Panc1 (cell line): Measurements from ENCODE around the gene PITRM1. TPM values are rescaled to one million over a fixed set of nuclear protein-coding genes. Genes with fewer than 3 reads are reported as not detected.

Experiments
- ATAC-seq: fragments of 200-7000 bp; cut with Tn5 transposase; 2 replicates; pipeline ENCODE4 v1.9.1; 2020; ENCODE audit warnings: mild to moderate bottlenecking, moderate library complexity
- BruUV-seq: library from RNA; stranded (reverse); fragments of 400-500 nt; replicated peaks from 2 replicates; lab custom pipeline; 2021; lab: Mats Ljungman, UMichigan
- CTCF ChIA-PET: fragments of 300-600 bp; sonication (Branson Sonifier 250); formaldehyde crosslinking; loops from one replicate; lab custom pipeline; 2022; ENCODE audit warnings: antibody characterized with exemption; lab: Charles Lee
- POLR2A ChIA-PET: fragments of 300-600 bp; sonication (Branson Sonifier 250); formaldehyde crosslinking; loops from one replicate; lab custom pipeline; 2022; ENCODE audit warnings: antibody characterized with exemption; lab: Charles Lee
- DNase-seq: peaks from one replicate; pipeline ENCODE4 v3.0.0-alpha.2; 2010; ENCODE audit warnings: low read depth, low spot score
- H3K27ac ChIP-seq: 2 replicates; pipeline ENCODE4 v1.5.1; 2011; ENCODE audit warnings: mild to moderate bottlenecking, low read length, inconsistent platforms
- H3K27me3 ChIP-seq: fragments of 200-500 bp; sonication (Bioruptor generic); 2 replicates; pipeline ENCODE4 v1.6.0; 2014; ENCODE audit warnings: low read length, inconsistent platforms; ENCODE audit not compliant: control insufficient read depth, insufficient read depth
- H3K36me3 ChIP-seq: fragments of 200-500 bp; sonication (Bioruptor generic); 2 replicates; pipeline ENCODE4 v1.5.1; 2014; ENCODE audit warnings: inconsistent platforms, mild to moderate bottlenecking, low read length, moderate library complexity; ENCODE audit not compliant: control insufficient read depth, insufficient read depth
- H3K4me1 ChIP-seq: 2 replicates; pipeline ENCODE4 v1.5.1; 2011; ENCODE audit warnings: inconsistent platforms, mild to moderate bottlenecking, low read length, moderate library complexity; ENCODE audit not compliant: control insufficient read depth, insufficient read depth
- H3K4me3 ChIP-seq, 2 experiments: 2 replicates each; pipeline ENCODE4 v1.5.1; 2011 to 2012; ENCODE audit warnings: low read depth in 2 of 2, low read length in 2 of 2, mild to moderate bottlenecking in 2 of 2, inconsistent platforms in 1 of 2, moderate library complexity in 1 of 2
- H3K9me3 ChIP-seq: fragments of 200-500 bp; sonication (Bioruptor generic); 2 replicates; pipeline ENCODE4 v1.5.1; 2014; ENCODE audit warnings: low read depth, mild to moderate bottlenecking, inconsistent platforms, low read length, moderate library complexity; ENCODE audit not compliant: control insufficient read depth, insufficient read depth
- CTCF ChIP-seq: fragments of 450-650 bp; IDR thresholded peaks from 2 replicates; pipeline ENCODE4 v1.5.1; 2017; ENCODE audit warnings: mild to moderate bottlenecking
- POLR2AphosphoS5 ChIP-seq: IDR thresholded peaks from 2 replicates; pipeline ENCODE4 v1.6.1; 2012; ENCODE audit warnings: mild to moderate bottlenecking, low read depth, low read length, moderate library complexity
- REST ChIP-seq, 2 experiments: IDR thresholded peaks; 2 replicates each; pipeline ENCODE4 v1.6.1; 2011 to 2012; ENCODE audit warnings: low read depth in 2 of 2, control low read depth in 1 of 2, low read length in 1 of 2, mild to moderate bottlenecking in 1 of 2, moderate library complexity in 1 of 2; ENCODE audit not compliant: insufficient read depth in 1 of 2
- SIN3A ChIP-seq: IDR thresholded peaks from 2 replicates; pipeline ENCODE4 v1.6.1; 2012; ENCODE audit warnings: low read depth, mild to moderate bottlenecking, low read length, moderate library complexity, borderline replicate concordance; ENCODE audit not compliant: insufficient read depth
- TCF7L2 ChIP-seq: IDR thresholded peaks from 2 replicates; pipeline ENCODE4 v1.6.1; 2011; ENCODE audit warnings: mild to moderate bottlenecking, low read depth, low read length, inconsistent platforms
- in situ Hi-C: cut with HindIII; loops from 2 replicates; pipeline ENCODE4 v1.10.0; 2016; ENCODE audit warnings: low sequenced_read_pairs, low pct_unique_long_range_greater_than_20kb
- intact Hi-C: fragments of 100-400 bp; cut with micrococcal nuclease; formaldehyde crosslinking; loops from one replicate; pipeline ENCODE4 v1.10.0; 2022; ENCODE audit not compliant: unreplicated experiment
- total RNA-seq: library from RNA; stranded (reverse); gene quantifications from one replicate; pipeline ENCODE4 v1.2.1, GENCODE V29; 2021; ENCODE audit not compliant: unreplicated experiment

Gene PITRM1
- total RNA-seq, 1 experiment from 2014 or later, result 63.5 TPM

DNA sequence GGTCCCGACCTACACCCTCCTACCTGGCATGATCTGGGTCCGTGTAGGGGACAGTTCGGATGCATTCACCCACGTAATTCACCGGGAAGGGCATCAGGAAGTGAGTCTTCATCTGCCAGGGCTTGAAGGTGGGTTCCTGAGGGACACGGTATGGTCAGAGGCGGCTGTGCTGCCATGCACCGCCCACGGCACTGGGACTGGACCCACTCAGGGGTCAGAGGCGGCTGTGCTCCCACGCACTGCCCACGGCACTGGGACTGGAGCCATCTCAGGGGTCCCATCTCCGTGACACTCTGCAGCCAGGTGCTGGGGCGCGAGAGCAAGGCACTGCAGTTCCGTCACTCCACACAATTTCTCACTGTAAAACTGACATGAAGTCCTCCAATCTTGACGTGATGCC, 29.2 kb downstream of the PITRM1 start:
- in situ Hi-C loops, result no loop called here
- H3K27me3 ChIP-seq, result no peaks in the 10 kb centered on the region
- H3K36me3 ChIP-seq, result peaks cover 4% of the 10 kb centered on the region; the same call in 1 of the 2 replicates
- DNase-seq (no peak), ATAC-seq (no peak)
- ChIA-PET CTCF (no interaction called here), POLR2A (no interaction called here)
- no peak overlapping the region for H3K4me3 ChIP-seq
- no peaks in the 10 kb centered on the region for H3K4me1 ChIP-seq
- TF ChIP-seq CTCF, result no peak
- no peak for TF ChIP-seq POLR2AphosphoS5
- TF ChIP-seq REST (IDR thresholded peaks at IDR 0.05; ENCODE audit: insufficient read depth in 1 of 2, low read depth in 2 of 2, low read length in 1 of 2), result no peak
- no peak for TF ChIP-seq SIN3A
- no peak for TF ChIP-seq TCF7L2
- no TSS peak for BruUV-seq
- intact Hi-C loops, result no loop called here
- no peak overlapping the region for H3K27ac ChIP-seq
- no peaks in the 10 kb centered on the region for H3K9me3 ChIP-seq

DNA sequence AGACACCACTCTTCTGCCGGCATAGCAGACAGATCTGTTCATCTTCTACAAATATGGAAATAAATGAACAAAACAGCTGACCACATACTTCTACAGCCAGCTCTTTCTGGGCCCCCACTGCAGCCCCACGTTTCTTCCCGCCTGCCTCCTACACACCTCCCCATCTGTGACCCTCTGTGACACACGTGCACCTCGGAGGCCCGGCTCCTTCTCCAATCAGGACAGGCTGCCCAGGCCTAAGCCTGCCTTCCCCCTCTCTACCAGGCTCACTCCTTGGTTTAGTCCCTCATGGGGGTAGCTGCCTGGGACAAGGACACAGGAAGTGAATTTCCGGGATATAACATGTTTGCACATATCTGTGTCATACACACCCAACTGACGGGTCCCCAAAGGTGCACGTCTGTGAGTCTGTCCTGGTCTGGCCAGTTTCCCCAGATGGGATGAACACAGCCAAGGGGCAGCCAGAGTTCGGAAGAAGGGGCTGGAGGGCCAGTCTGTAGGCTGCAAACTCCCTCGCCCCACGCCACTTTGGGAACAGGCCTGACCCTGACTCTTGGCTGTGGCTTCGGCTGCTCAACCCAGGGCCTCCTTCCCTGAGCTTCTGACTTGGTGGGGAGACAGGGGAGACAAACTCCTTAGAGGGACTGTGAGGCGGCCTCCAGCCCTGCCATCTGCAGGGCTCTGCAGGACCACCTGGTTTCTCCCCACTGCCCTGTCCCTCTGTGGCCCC, 30.3 kb downstream of the PITRM1 start:
- in situ Hi-C loops (no loop called here), intact Hi-C loops (no loop called here)
- DNase-seq, result no peak
- H3K36me3 ChIP-seq, result peaks cover 4% of the 10 kb centered on the region; the same call in 1 of the 2 replicates
- no peaks in the 10 kb centered on the region for H3K27me3 ChIP-seq
- ATAC-seq, result peak; percentile 43
- TF ChIP-seq CTCF (no peak), SIN3A (no peak), POLR2AphosphoS5 (no peak), REST (IDR thresholded peaks at IDR 0.05; ENCODE audit: insufficient read depth in 1 of 2, low read depth in 2 of 2, low read length in 1 of 2) (no peak), TCF7L2 (no peak)
- no TSS peak for BruUV-seq
- H3K27ac ChIP-seq, result no peak overlapping the region
- POLR2A ChIA-PET, result interaction anchor here (0.6 kb wide), 1 partner anchor 317 kb away, joined by 3 read pairs; no protein-coding TSS in a partner anchor
- no peak overlapping the region for H3K4me3 ChIP-seq
- CTCF ChIA-PET, result no interaction called here
- H3K9me3 ChIP-seq, result no peaks in the 10 kb centered on the region
- H3K4me1 ChIP-seq, result no peaks in the 10 kb centered on the region
